Choroid plexus epithelial cell (primary cell): ENCODE results near the gene ANXA11.
A peak's percentile ranks its signal among the peaks of the same experiment; 100 is the strongest.
"Not testable (repeated sequence)": the region's sequence is repeated elsewhere in the genome, so short reads cannot be mapped to it uniquely, and the experiment has no call there.

Experiments
- DNase-seq: peaks from one replicate; pipeline ENCODE4 v3.0.0-alpha.2; 2010; ENCODE audit warnings: low read depth
- H3K4me3 ChIP-seq: 2 replicates; pipeline ENCODE4 v1.5.1; 2011; ENCODE audit warnings: low read depth, mild to moderate bottlenecking, control low read depth, low read length, moderate library complexity
- TF ChIP-seq, protein P1 (sequence below): conservative IDR thresholded peaks from 2 replicates; pipeline ENCODE4 v1.5.1; 2011; ENCODE audit warnings: low read depth, mild to moderate bottlenecking, control low read depth, inconsistent platforms, low read length, moderate library complexity

The ANXA11 gene

DNA sequence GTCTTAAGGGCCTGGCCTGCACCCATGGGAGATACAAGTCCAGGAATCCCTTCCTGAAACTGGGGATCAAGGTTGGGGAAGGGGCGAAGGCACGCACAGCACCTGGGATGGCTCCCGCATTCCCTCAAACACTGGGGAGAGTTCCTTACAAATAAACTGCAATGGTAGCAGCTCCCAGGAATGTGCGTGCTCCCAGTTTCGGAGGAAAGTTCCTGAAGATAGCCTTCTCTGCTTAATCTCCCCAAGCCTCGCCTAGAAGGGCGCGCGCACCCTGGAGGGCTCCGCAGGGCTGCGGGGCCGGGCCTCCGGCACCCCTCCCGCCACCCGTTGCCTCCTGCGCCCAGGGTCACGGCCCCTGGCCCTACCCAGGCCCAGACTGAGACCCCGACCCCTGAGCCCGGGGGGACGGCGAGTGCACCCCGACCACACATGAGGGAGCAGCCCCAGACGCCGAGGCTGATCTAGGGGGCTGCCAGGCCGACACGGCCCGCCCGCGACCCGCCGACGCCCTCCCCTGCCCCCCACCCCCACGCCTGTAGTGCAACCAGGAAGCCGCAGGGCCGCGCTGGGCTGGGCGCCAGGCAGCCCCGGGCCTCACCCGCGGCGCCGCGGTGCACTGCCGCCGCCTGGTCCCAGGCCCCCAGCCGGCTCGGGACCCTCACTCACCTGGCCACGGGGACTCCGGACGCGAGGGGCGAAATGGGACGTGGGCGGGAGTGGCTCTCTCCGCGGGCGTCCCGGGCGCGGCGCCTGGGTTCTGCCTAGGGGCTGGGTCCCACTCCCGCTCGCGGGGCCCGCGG is 460 bp downstream of the ANXA11 start:
- no peak for DNase-seq
- peak overlapping the region; percentile 86 for H3K4me3 ChIP-seq
- TF ChIP-seq, protein P1, sequence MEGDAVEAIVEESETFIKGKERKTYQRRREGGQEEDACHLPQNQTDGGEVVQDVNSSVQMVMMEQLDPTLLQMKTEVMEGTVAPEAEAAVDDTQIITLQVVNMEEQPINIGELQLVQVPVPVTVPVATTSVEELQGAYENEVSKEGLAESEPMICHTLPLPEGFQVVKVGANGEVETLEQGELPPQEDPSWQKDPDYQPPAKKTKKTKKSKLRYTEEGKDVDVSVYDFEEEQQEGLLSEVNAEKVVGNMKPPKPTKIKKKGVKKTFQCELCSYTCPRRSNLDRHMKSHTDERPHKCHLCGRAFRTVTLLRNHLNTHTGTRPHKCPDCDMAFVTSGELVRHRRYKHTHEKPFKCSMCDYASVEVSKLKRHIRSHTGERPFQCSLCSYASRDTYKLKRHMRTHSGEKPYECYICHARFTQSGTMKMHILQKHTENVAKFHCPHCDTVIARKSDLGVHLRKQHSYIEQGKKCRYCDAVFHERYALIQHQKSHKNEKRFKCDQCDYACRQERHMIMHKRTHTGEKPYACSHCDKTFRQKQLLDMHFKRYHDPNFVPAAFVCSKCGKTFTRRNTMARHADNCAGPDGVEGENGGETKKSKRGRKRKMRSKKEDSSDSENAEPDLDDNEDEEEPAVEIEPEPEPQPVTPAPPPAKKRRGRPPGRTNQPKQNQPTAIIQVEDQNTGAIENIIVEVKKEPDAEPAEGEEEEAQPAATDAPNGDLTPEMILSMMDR = no peak

DNA sequence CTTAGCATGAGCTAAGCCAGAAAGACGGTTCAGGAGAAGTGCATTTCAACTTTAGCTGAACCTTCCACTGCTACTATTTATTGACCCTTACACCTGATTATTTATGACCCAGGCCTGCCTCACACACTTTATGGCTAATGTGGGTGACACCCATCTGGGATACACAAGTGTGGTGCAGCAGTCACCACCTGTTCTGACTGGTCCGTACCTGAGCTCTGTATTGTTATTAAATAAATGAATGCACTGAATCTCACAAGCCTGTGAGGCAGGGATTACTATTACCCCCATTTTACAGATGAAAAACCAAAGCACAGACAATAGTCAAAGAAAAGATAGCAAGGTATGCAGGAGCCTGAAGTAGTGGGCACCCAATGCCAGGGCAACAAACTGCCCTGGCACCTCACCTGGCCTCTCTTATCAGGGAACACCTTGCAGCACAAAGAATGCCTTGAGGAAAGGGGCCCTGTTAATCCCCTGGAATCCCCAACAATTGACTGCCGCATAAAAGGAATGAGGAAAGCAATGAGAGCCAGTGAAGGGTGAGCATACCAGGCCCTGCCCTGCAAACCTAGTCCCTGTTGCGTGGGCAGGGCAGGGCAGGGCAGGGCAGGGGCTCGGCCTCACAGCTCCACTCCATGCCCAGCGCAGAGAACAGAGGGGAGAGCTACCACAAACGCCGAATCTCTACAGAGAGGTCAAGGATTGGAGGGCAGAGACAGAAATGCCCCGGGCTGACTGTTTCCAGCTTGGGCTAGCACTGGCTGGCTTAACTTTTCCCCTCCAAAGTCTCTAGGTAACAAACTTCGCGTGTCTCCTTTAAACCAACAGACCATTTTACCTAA is 1.3 kb downstream of the ANXA11 start:
- peak overlapping the region; percentile 86 for H3K4me3 ChIP-seq
- DNase-seq = peak; percentile 36
- TF ChIP-seq, protein P1 = no peak

DNA sequence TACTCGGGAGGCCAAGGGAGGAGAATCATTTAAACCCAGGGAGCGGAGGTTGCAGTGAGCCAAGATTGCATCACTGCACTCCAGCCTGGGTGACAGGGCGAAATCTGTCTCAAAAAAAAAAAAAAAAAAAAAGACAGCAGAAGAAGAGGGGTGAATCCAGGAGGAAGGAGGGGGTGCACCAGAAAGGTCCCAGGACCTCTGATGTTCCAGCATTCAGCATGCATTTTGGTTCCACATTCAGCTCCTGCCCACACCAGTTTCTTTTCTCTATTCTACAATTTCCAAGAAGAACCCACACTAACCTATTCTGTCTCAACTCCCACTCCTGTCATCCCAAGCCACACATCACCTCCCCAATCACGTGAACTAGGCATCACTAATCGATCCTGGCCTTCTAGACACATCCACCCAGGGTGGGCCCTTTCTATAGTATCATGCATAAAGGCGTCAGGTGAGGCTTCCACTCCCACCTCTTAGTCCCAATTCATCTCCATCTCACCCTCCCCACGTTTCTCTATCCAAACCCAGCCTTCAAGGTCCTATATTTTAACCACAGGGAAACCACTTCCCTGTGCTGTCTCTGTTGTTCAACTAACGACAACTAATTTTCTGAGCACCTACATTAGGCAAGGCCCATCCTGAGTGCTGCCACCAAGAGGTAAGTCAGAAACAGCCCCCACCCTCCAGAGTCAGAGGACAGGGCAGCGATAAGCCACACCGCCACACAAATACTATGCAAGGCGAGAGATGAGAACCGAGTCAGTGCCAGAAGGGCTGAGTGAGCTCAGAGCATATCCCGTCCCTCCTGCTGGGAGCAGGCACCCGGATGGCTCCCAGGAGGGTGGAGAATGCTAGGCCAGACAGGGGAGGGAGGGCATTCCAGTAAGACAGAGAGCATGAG is 2.2 kb downstream of the ANXA11 start:
- DNase-seq = peak; percentile 98
- H3K4me3 ChIP-seq = peak overlapping the region; percentile 86
- TF ChIP-seq, protein P1 = peak; percentile 46

DNA sequence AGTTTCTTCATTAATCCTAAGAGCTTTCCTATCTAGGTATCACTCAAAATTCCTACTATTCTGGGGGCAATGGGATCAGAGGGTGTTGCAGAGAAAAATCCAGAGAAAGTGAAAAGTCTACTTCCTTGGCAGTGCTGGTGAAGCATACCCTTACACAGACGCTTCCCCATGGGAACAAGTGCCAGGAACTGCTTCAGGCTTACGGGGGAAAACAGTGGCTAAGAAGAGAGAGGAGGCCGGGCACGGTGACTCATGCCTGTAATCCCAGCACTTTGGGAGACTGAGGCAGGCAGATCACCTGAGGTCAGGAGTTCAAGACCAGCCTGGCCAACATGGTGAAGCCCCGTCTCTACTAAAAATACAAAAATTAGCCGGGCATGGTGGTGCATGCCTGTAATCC is 2.8 kb downstream of the ANXA11 start:
- not testable (repeated sequence) for DNase-seq, H3K4me3 ChIP-seq

DNA sequence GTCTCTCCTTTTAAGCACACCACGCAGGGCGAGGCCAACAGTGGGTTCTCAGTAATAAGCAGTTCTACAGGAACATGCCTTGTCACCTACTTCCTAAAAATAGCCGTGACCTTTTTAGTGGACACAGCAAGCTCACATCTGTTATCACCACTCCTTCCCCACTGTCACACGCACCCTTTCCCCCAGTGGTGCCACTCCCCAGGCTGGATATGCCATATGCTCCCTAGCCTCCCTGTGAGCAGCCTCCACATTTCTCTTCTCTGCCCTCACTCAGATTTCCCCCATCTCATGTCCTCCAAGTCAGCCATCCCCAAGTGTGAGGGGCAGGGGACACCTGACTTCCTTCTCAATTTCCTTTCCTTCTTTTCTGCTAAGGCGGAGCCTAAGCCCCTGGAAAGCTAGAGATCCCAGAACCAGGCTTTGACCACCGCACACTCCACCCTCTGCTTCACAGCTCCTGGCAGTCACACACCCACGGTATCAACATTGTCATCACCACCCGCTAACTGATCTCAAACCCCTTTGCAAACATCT is 3.7 kb downstream of the ANXA11 start:
- no peak for DNase-seq
- TF ChIP-seq, protein P1 = no peak
- no peak overlapping the region for H3K4me3 ChIP-seq

DNA sequence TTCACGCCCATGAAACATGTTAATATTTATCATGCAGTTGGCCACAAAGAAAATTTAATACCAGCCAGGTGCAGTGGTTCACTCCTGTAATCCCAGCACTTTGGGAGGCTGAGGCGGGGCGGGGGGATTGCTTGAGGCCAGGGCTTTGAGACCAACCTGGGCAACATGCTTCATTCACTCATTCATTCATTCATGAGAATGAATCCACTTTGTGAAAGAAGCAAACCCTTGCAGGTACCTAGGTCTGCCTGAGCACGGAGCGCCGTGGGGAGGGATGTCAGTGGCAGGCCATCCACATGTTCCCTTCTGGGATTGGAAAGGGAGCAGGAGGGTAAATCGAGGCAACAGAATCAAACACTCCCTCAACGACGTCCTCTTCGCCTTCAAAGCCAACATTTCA is 4.7 kb downstream of the ANXA11 start:
- TF ChIP-seq, protein P1 = no peak
- H3K4me3 ChIP-seq = no peak overlapping the region
- no peak for DNase-seq
